Measurements from ENCODE around the gene TMPRSS2.

DNA sequence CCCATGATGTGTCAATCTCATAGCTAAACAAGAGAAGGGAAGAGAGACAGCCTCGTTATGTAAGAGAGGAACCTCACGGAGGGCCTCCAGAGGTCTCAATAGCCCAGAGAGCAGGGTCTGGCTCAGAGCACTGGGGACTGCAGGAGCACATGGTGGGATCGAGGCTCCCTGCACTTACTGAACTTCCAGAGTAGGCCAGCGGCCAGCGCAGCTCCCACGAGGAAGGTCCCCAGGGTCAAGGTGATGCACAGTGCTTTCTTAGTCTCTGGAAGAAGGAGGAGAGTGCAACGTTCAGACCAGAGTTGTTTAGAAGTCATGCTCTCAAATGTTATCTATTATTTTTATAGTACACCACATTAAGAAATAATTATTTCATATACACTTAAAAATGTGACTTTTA, 18.6 kb downstream of the TMPRSS2 start:
- TF ChIP-seq GATA3 (IDR thresholded peaks at IDR 0.05; ENCODE audit: low read depth, low read length) (no peak), GATA2 (IDR thresholded peaks at IDR 0.05; ENCODE audit: low read depth, low read length) (no peak)

Data from SH-SY5Y (cell line).